ENCODE results near the gene NCR2. TPM values are rescaled to one million over a fixed set of nuclear protein-coding genes. Genes with fewer than 3 reads are reported as not detected.

NCR2 gene
- total and polyA plus RNA-seq, 9 donors: not detected

DNA sequence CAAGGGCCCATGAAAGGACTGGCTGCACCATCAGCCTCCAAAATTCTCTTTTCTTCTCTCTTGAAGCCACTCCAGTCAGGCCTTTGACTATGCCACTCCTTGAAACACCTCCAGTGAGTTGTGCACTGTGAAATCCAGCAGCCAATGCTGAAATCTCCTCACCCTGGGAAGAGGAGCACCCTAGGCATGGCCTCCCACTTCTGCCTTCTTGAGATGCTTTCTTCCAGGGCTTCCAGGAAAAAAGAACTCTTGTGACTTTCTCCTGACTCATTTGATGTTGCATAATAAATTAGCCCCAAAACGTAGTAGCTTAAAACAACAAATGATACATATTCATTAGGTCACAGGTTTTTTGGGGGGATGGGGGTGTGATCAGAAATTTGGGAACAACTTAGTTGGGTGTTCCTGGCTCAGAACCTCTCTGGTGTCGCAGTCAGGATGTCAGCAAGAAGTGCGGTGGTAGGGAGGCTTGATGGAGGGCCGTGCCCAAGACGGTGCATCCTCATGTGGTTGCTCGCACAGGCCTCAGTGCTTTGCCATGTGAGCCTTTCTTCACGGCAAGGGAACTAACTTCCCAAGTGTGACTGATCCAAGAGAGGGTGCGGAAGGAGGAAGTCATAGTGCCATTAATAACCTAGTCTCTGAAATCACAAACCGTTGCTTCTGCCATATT is 12.1 kb downstream of the NCR2 start:
- TF ChIP-seq CTCF (IDR thresholded peaks at IDR 0.05): no peak
- TF ChIP-seq POLR2A (IDR thresholded peaks at IDR 0.05): no peak
- Histone ChIP-seq H3K27me3 (no peaks in the 10 kb centered on the region), H3K27ac (no peak overlapping the region), H3K36me3 (no peaks in the 10 kb centered on the region), H3K4me3 (no peak overlapping the region), H3K9me3 (peaks cover 0 to 5% of the 10 kb centered on the region in 2 donors), H3K4me1 (ENCODE audit: insufficient read depth) (no peaks in the 10 kb centered on the region)
- WGBS, 3 donors: 81 to 85% (median 85%) methylated on average over 9 of the region's 9 CpGs
- no peak for DNase-seq
- intact Hi-C loops (cut with DNase I): no loop called here

DNA sequence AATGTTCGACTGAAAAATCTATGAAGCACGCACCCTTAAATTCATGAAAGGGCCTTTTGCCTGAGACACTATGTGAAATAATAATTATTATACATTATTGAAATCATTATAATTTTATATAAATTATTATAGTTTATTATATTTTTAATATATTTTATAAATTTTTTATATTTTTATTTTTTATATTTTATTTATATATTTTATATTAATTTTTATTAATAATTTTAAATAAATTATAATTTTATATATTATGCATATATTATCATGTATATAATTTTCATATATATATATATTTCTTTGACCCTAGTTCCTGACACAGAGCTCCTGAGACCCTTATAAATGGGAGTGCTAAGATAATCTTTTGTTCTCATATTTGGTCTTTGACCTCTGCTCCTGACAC is 13.5 kb downstream of the NCR2 start:
- H3K4me3 ChIP-seq: no peak overlapping the region
- intact Hi-C loops (cut with DNase I): no loop called here
- no peaks in the 10 kb centered on the region for H3K4me1 ChIP-seq (ENCODE audit: insufficient read depth)
- H3K9me3 ChIP-seq: peaks cover 0 to 5% of the 10 kb centered on the region in 2 donors
- DNase-seq: no peak
- no peaks in the 10 kb centered on the region for H3K27me3 ChIP-seq
- H3K36me3 ChIP-seq: no peaks in the 10 kb centered on the region
- TF ChIP-seq POLR2A (IDR thresholded peaks at IDR 0.05) (no peak), CTCF (IDR thresholded peaks at IDR 0.05) (no peak), EP300 (IDR thresholded peaks at IDR 0.05) (no peak)
- H3K27ac ChIP-seq: no peak overlapping the region
- 94 to 98% (median 96%) methylated on average over 2 of the region's 2 CpGs for WGBS, 3 donors

DNA sequence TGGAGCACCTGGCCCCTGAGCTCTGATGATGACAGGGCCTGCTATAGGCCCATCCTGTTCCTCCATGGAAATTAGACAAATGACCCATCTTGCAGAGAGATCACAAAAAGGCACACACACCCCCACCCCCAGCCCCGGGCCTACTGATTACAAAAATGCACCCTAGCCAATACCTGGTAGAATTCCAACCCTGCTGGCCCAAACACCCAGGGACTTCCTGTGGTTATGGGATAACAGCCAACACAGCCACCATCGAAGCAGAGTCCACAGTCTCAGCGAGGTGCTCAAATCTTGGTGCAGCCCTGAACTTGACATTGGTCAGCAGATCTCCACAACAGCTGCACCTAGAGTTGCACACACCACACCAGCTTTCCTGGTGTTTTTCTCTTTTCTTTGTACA is 17.0 kb downstream of the NCR2 start:
- intact Hi-C loops (cut with DNase I): no loop called here
- 4 to 24% (median 15%) methylated on average over 3 of the region's 3 CpGs for WGBS, 3 donors
- DNase-seq: no peak
- TF ChIP-seq CTCF (IDR thresholded peaks at IDR 0.05) (no peak), EP300 (IDR thresholded peaks at IDR 0.05) (no peak), POLR2A (IDR thresholded peaks at IDR 0.05) (no peak)
- Histone ChIP-seq H3K36me3 (no peaks in the 10 kb centered on the region), H3K4me1 (ENCODE audit: insufficient read depth) (no peaks in the 10 kb centered on the region), H3K9me3 (peaks cover 0 to 5% of the 10 kb centered on the region in 2 donors), H3K4me3 (no peak overlapping the region), H3K27ac (no peak overlapping the region), H3K27me3 (no peaks in the 10 kb centered on the region)

DNA sequence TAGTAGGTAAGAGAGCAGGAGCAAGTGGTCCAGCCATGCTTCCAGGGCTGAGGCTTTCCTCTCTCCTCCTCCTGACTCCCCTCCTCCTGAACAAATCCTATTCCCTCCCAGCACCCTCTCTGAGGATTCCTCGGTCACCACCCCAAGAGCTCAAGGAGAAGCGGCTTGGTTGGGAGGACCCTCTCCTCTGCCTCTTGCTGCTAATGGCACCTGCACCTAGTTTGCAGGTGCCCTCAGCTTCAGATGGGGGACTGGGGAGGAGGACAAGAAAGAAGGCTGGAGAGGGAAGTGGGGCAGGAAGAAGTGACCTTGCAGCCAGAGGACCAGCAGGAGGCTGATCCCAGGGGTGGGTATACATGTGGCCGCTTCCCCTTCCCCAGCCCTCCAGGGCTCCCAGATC is 17.5 kb downstream of the NCR2 start:
- H3K27ac ChIP-seq: no peak overlapping the region
- intact Hi-C loops (cut with DNase I): no loop called here
- H3K9me3 ChIP-seq: no peaks in the 10 kb centered on the region
- TF ChIP-seq CTCF (IDR thresholded peaks at IDR 0.05) (no peak), POLR2A (IDR thresholded peaks at IDR 0.05) (no peak), EP300 (IDR thresholded peaks at IDR 0.05) (no peak)
- 87 to 91% (median 91%) methylated on average over 3 of the region's 3 CpGs for WGBS, 3 donors
- no peak overlapping the region for H3K4me3 ChIP-seq
- no peaks in the 10 kb centered on the region for H3K36me3 ChIP-seq
- H3K27me3 ChIP-seq: no peaks in the 10 kb centered on the region
- H3K4me1 ChIP-seq (ENCODE audit: insufficient read depth): no peaks in the 10 kb centered on the region
- DNase-seq: no peak

Measured in ovary (tissue), 9 donors.